DMS53 treated with DMSO at 0.1 percent for 48 hours (cell line): ENCODE results near the gene MMP24.
"Not testable (repeated sequence)": the region's sequence is repeated elsewhere in the genome, so short reads cannot be mapped to it uniquely, and the experiment has no call there.

Experiments used
- DNase-seq: peaks from one replicate; lab custom pipeline; 2025; ENCODE audit not compliant: unreplicated experiment; lab: John Stamatoyannopoulos, UW

MMP24 gene

GRCh38 chr20:35216541-35216940 lies 9.9 kb upstream of the MMP24 start:
- DNase-seq = no peak

DNA sequence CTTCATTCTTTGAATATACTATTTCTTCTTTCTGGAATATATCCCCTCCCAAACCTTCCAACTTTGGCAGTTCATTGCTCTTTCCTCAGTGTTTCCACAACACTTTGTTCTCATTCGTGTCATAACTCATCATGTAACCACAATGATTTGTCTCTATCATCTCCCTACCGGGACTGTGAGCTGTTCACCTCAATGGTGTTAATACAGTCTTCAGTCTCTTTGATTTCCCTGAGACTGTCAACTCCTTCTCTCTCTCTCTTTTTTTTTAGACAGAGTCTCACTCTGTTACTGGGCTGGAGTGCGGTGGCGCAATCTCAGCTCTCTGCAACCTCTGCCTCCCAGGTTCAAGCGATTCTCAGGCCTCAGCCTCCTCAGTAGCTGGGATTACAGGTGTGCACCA lies 2.5 kb upstream of the MMP24 start:
- no peak for DNase-seq

DNA sequence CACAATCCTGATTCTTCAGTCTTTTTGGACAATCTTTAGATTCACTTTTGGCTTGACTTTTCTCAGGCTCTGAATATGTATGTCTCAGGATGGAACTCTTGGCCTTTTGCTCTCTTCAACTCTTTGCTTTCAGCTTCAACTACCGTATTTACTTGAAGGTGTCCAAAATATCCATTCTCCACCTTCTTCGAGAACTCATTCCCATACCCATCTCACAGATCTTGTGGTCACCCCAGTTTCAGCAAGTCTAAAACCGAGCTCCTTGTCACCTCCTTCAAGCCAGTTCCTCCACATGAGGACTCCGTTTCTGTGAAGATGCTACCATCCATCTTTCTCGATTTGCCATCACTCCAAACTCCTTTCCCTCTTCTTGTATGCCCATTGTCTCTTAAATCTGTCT lies 2.0 kb upstream of the MMP24 start:
- DNase-seq = no peak

DNA sequence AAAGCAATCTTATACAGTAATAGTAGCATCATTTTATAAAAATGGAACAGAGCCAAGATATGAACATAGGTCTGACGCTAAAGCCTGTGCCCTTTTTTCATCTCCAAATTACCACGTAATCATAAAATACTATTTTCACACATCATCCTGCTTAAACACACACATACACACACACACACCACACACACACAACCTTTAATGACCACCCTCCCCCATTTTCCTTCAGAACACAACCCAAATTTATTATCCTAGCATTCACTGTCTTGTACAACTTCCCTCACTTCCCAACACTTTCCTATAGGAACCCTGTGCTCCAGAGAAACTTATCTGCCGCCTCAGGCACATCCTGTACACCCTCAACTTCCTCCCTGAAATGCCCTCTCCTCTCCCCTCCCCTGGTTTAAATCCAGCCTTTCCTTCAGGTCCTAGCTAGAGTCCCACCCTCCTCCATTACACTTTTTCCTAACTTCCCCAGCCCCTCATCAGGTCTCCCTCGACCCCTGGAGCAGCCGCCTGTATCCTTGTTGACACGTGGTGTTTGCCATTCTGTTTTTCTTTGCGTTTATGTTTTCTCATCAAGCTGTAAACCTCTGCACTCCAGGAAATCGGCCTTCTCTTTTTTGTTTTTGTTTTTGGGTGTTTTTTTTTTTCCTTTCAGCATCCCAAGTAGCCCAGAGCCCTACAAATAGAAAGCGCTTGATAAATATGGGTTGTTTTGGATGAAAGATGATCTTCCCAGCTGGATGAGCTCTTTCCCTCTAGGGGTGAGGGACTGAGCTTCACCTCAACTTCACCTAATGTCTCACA lies 968 bp upstream of the MMP24 start:
- no peak for DNase-seq

DNA sequence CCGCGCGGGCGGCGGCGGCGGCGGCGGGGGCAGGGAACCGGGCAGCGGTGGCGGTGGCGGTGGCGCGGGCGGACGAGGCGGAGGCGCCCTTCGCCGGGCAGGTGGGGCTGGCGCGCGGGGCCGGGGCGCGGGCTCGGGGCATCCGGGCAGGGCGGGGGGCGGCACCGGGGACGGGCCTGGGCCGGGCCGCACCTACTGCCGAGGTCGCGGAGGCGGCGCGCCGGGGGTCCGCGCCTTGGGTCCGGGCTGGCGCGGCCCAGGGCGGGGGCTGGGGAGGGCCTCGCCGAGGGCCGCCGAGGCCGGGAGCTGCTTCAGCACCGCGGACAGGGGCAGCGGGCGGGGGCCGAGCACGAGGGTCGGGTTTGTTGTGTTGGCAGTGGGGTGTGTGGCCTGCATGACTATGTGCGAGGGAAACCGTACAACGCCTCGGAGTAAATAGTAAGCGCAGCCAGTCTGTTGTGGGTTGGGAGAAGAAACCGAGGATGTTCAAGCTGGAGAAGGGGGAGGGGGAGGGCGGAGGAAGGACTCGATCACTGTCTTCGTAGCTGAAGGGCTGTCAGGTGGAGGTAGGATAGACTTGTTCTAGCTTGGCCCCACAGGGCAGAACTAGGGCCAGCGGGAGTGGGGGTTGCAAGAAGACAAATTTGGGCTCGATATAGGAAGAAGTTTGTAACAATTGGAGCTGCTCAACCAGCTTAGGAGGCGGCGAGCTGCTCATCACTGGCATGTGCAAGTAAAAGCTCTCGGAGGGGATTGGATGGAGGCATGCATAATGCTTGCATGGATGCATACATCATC lies 593 bp downstream of the MMP24 start:
- no peak for DNase-seq

GRCh38 chr20:35232575-35232974 lies 6.1 kb downstream of the MMP24 start:
- no peak for DNase-seq

- DNase-seq = no peak
Observed at GRCh38 chr20:35235881-35236280, 9.4 kb downstream of the MMP24 start.

DNA sequence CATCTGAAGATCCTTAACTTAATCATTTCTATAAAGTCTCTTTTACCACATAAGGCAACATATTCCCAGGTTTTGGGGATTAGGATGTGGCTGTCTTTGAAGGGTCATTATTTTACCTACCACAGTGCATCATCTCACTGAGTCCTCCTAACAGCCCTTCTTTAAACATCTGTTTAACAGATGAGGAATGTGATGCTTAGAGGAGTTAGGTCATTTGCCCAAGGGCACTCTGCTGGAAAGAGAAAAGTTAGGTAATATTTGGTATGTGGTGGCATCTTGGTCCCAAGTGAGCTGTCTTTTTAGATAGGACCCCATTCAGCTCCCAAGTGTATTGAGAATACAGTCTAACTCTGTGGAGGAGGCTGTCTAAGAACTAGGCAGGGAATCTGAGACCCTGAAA lies 11.0 kb downstream of the MMP24 start:
- DNase-seq = no peak

DNA sequence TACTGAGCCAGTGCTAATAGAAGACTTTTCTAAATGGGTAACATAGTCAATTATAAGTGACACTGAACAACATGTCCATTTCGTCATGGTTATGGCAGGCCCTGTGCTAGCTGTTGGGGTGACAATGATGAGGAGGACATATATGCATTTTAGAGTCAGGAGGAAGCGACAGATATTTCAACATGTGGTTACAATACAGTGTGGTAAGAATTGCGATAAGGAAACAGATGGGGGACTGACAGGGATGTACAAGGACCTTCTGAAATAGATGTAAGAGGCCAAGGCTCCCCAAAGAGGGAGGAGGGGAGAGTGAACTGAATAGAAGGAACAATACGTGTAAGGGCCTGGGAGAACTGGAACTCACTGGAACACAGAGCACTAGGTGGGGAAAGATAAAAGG lies 11.7 kb downstream of the MMP24 start:
- DNase-seq = no peak

GRCh38 chr20:35238735-35239134 lies 12.2 kb downstream of the MMP24 start:
- DNase-seq = no peak

DNA sequence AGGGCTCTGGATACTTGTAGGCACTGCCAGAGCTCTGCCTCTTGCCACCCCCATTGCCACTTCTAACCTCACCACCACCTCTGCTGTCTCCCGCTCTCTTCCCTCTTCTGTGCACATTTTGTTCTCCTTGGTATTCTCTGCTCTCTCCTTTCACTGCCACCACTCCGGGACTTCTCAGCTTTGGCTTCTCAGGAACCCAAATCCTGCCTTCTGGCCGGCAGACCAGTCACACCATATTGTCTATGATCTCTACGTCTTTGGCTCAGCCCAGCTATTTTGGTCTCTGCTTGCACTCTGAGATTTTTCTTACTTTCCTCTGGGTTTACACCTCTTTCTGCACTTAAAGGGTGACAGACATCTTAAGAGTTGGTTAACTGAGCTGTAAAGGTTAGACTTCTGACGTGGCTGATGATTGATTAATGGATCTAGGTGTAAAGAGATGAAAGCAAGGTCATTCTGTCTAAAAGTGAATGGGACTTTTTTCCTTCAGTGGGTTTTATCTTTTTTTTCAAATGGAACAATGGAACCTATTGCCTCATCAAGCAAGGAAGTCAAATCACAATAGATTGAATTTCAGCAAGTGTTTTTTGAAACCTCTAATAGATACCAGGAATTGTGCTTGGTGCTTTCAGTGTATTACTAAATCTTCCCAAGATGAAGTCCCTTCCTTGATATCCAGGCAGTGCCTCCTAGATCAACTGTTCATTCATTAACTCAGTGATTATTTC lies 13.8 kb downstream of the MMP24 start:
- no peak for DNase-seq

- no peak for DNase-seq
Observed at GRCh38 chr20:35240811-35241293, 14.4 kb downstream of the MMP24 start.

GRCh38 chr20:35243317-35243716 lies 16.8 kb downstream of the MMP24 start:
- no peak for DNase-seq

- no peak for DNase-seq
Observed at GRCh38 chr20:35243986-35244385, 17.5 kb downstream of the MMP24 start.

- DNase-seq = no peak
Observed at GRCh38 chr20:35246723-35247122, 20.2 kb downstream of the MMP24 start.

DNA sequence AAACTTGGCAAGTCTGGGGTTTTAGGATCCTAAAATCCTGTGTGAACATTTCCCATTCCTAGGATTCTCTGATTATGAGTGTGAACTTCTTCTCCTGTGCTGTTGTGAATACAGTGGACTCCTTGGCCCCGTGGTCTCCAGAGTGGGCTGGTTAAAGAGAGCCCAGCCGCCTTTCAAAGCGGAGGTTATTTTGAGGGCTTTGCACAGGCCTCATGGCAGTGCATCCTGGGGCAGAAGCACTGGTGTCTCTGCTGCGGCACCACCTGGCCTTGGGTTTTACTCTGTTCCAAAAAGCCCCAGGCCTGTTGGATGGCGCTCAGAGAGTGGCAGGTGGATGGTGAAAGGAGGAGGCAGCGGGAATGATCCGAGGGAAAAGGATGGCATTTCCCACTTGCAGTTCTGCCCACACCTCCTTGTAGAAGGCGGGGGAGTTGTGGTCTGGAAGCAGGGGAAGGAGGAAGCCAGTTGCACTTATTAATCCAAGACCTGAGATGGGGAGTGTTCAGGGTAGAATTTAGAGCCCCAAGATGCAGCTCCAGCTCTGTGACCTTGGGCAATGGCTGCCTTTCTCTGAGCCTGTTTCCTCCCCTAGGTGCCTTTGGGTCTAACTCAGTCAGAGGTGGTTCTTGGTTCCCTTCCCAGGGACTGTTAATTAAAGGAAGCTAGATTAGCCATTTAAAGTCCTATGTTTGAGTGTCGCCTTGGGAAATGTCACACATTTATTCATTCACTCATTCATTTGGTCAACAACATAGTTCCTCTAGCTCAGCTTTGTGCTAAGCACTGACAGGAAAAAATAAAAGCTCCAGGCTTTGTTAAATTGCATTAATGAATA lies 22.4 kb downstream of the MMP24 start:
- no peak for DNase-seq

DNA sequence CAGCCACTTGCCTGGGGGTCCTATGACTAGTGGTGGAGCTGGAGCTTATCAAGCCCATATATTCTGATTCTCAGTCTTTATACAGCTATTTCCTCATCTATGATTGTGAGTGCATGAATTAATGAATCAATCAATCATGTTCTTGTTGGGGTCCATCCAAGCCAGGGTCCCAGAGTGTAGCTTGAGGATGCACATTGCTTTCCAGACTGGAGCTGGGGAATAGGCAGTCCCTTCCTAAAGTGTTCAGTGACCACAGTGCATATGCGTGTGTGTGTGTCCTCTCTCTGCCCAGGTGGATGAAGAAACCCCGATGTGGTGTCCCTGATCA lies 25.1 kb downstream of the MMP24 start:
- no peak for DNase-seq

GRCh38 chr20:35252037-35252461 lies 25.6 kb downstream of the MMP24 start:
- DNase-seq = no peak

- not testable (repeated sequence) for DNase-seq
Observed at GRCh38 chr20:35252598-35252997, 26.1 kb downstream of the MMP24 start.

DNA sequence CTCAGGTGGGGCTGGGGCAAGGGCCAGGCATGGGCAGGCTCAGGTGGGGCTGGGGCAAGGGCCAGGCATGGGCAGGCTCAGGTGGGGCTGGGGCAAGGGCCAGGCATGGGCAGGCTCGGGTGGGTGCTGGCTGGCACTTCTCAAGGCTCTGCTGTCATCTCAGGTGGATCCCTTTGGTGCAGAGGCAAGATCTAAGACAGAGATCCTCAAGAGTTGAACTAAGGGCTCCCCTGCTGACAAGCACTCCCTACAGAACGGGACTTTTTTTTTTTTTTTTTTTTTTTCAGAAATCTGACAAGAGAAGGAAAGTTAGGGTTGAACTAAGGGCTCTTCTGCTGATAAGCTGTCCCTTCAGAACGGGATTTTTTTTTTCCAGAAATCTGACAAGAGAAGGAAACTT lies 26.5 kb downstream of the MMP24 start:
- no peak for DNase-seq
